ENCODE measurements around the gene GUCY1B1. TPM values are rescaled to one million over a fixed set of nuclear protein-coding genes. Genes with fewer than 3 reads are reported as not detected.
"Not testable (repeated sequence)": the region's sequence is repeated elsewhere in the genome, so short reads cannot be mapped to it uniquely, and the experiment has no call there.

GUCY1B1 gene
- total RNA-seq, 1 donor from 2014 or later = 0.37 TPM

DNA sequence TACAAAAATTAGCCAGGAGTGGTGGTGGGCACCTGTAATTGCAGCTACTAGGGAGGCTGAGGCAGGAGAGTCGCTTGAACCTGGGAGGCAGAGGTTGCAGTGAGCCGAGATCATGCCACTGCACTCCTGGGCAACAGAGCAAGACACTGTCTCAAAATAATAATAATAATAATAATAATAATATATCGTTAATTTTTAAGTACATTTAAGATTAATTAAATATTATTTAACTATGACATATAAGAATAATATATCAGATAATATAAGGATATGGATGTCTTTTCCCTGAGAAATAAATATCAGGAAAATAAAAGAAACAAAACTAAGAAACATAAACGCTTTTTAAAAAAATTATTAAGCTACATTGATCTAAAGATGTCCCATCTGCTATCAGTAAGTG is 38.8 kb downstream of the GUCY1B1 start:
- H3K36me3 Mint-ChIP-seq (ENCODE audit: low read depth); DNase-seq; H3K9me3 Mint-ChIP-seq; H3K4me3 Mint-ChIP-seq; H3K27ac Mint-ChIP-seq; H3K27me3 Mint-ChIP-seq; H3K4me1 Mint-ChIP-seq; intact Hi-C loops (cut with micrococcal nuclease): not testable (repeated sequence)

DNA sequence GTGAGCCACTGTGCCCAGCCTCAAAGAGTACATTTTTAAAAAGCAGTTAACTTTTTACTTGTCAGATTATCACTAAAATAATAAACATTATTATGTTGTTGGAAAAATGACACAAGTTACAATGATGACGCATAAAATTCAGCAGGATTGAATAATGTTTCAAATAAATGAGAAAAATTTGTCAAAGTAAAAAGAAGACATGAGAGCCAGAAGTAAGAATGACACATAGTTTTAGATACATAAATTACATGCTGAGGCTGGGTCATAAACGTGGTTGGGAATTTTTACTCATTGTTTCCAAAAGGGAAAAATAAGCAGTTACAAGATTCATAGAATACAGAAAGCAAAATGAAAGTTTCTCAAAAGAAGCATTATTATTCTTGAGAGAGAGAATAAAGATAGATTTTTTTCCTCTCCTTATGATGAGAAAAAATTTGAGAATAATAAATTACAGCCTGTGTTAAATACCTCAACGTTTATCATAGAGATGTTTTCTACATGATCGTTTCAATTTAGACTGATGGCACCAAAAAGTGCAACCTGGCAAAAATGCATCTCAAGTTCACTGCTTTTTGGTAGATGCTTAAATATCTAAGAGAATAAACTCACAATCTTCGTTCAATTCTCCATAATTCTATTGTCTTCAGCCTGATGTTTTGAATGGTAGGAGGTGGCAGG is 40.4 kb downstream of the GUCY1B1 start:
- Mint-ChIP-seq H3K27me3 (no peaks in the 10 kb centered on the region), H3K36me3 (ENCODE audit: low read depth) (no peaks in the 10 kb centered on the region), H3K4me3 (no peak overlapping the region), H3K9me3 (no peaks in the 10 kb centered on the region), H3K4me1 (no peaks in the 10 kb centered on the region), H3K27ac (no peak overlapping the region)
- intact Hi-C loops (cut with micrococcal nuclease) = no loop called here
- no peak for DNase-seq

DNA sequence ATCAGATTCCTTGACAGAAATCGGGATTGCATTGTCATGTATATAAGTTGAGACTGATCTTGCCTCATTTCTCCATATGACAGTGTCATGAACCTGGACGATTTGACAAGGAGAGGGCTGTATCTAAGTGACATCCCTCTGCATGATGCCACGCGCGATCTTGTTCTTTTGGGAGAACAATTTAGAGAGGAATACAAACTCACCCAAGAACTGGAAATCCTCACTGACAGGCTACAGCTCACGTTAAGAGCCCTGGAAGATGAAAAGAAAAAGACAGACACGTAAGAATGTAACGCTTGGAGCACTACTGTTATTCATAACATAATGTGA is 40.9 kb downstream of the GUCY1B1 start:
- no peaks in the 10 kb centered on the region for H3K27me3 Mint-ChIP-seq

DNA sequence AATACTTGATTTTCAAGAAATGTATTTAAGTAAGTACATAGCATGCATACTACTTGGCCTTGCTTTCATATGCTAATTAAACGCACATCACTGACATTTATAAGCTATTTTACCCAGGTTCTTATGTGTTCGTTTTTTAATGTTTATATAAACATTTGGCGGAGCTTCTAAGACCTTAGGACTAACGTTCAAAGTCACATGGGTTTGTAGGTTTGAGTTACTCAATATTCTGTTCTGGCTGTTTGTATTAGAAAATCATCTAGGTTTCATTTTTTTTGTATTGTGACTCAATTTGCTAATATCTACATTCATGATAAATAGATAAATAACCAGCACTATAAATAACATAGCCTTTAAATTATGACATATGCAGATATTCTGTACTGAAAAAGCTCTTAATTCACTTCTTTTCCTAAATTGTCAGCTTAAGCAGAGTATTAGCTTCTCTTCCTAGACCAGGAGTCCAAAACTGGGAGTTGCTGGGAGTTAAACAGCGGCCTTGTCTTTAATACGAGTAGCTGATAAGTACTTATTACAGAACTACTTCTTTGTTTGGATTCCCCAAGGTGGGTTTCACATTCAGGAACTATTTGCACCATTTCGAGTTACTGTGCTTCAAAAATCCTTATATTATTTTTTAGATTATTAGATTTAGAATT is 42.0 kb downstream of the GUCY1B1 start:
- intact Hi-C loops (cut with micrococcal nuclease) = no loop called here
- no peaks in the 10 kb centered on the region for H3K36me3 Mint-ChIP-seq (ENCODE audit: low read depth)
- H3K4me3 Mint-ChIP-seq = no peak overlapping the region
- H3K27me3 Mint-ChIP-seq = no peaks in the 10 kb centered on the region
- H3K4me1 Mint-ChIP-seq = no peaks in the 10 kb centered on the region
- H3K9me3 Mint-ChIP-seq = no peaks in the 10 kb centered on the region
- no peak overlapping the region for H3K27ac Mint-ChIP-seq
- DNase-seq = no peak

More for the DNA sequence above, 40.9 kb downstream of the GUCY1B1 start:
- no peak for DNase-seq
- Mint-ChIP-seq H3K27ac (no peak overlapping the region), H3K9me3 (no peaks in the 10 kb centered on the region), H3K4me1 (no peaks in the 10 kb centered on the region), H3K36me3 (ENCODE audit: low read depth) (no peaks in the 10 kb centered on the region), H3K4me3 (no peak overlapping the region)
- intact Hi-C loops (cut with micrococcal nuclease) = no loop called here

DNA sequence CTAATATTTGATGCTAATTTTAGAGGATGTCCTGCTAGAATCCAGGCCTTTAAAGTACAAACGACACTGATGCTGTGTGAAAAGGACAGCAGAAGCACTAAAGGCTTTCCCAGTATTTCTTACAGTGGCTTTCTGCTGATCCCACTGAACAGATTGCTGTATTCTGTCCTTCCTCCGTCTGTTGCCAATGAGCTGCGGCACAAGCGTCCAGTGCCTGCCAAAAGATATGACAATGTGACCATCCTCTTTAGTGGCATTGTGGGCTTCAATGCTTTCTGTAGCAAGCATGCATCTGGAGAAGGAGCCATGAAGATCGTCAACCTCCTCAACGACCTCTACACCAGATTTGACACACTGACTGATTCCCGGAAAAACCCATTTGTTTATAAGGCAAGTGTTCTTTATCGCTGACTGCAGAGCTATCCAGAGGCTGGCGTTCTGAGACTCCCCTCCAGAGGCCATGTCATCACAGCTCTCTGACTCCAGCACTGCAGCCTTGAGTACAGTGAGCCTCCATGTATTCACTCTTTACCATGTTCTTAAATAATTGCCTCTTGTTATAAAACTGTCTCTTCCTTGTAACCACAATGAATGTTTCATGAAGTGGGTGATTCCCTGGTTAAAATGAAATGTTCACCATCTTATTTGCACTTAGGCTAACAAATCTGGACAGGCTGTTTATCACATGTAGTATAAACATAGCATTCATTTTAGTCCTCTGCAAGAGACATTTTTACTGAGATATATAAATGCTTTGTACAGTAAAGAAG is 43.6 kb downstream of the GUCY1B1 start:
- H3K4me3 Mint-ChIP-seq = no peak overlapping the region

DNA sequence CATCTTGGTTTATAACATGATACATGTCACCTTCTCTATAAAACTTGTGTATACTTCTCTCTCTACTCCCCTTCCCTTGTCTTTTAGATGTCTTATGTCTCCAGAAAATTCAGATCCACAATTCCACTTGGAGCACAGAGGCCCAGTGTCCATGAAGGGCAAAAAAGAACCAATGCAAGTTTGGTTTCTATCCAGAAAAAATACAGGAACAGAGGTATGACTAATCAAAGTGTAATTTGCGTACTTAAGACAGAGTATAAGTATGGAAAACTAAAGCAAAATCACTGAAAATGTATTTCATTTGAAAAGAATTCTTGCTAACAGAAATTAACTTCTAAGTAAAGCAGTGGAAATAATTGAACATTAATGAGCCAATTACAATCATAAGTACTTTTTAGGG is 46.2 kb downstream of the GUCY1B1 start:
- H3K36me3 Mint-ChIP-seq (ENCODE audit: low read depth) = no peaks in the 10 kb centered on the region
- no peaks in the 10 kb centered on the region for H3K4me1 Mint-ChIP-seq
- H3K27me3 Mint-ChIP-seq = no peaks in the 10 kb centered on the region
- intact Hi-C loops (cut with micrococcal nuclease) = no loop called here
- no peak for DNase-seq
- no peak overlapping the region for H3K4me3 Mint-ChIP-seq
- no peaks in the 10 kb centered on the region for H3K9me3 Mint-ChIP-seq
- no peak overlapping the region for H3K27ac Mint-ChIP-seq

More for the DNA sequence above, 43.6 kb downstream of the GUCY1B1 start:
- no peaks in the 10 kb centered on the region for H3K27me3 Mint-ChIP-seq
- no peaks in the 10 kb centered on the region for H3K9me3 Mint-ChIP-seq
- DNase-seq = no peak
- no peak overlapping the region for H3K27ac Mint-ChIP-seq
- intact Hi-C loops (cut with micrococcal nuclease) = no loop called here
- H3K4me1 Mint-ChIP-seq = no peaks in the 10 kb centered on the region
- H3K36me3 Mint-ChIP-seq (ENCODE audit: low read depth) = no peaks in the 10 kb centered on the region

DNA sequence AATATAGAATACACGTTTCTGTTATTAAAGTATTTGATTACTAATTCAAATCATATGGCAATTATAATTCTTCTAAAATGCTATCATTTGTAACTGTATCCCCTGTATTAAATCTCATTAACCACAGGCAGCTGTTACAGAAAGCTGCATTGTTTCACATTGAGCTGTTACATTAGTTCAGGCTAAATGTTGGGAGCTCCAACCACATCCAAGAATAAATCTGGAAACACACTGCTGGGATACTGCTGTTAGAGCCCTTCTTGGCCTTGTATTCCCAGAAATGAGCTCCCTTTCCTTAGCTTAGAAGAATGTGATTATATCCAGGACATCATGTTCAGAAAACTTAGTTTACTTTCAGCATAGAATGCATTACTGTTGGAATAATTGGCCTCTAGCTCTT is 48.2 kb downstream of the GUCY1B1 start:
- no peak overlapping the region for H3K27ac Mint-ChIP-seq
- no peak overlapping the region for H3K4me3 Mint-ChIP-seq
- no peaks in the 10 kb centered on the region for H3K36me3 Mint-ChIP-seq (ENCODE audit: low read depth)
- H3K9me3 Mint-ChIP-seq = no peaks in the 10 kb centered on the region
- H3K4me1 Mint-ChIP-seq = no peaks in the 10 kb centered on the region
- intact Hi-C loops (cut with micrococcal nuclease) = no loop called here
- no peak for DNase-seq
- no peaks in the 10 kb centered on the region for H3K27me3 Mint-ChIP-seq

DNA sequence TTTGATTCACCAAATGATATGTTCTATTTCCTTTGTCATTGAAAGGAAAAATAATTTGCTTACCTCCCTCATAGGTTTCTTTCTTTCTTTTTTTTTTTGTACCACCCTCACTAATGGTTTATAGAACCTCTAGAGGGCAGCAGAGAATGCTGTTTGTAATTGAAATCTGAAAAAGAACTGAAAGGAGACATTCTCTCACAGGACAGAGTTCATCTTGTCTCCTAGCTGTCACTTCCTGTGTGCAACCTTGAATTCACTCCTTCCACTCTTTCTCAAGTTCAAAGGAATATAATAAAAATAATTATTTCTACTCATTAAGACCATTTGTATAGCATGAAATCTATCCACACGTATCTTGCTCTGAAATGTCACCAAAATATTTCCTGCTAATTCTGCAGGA is 51.0 kb downstream of the GUCY1B1 start:
- Mint-ChIP-seq H3K4me1 (no peaks in the 10 kb centered on the region), H3K4me3 (no peak overlapping the region), H3K27ac (no peak overlapping the region), H3K9me3 (no peaks in the 10 kb centered on the region), H3K27me3 (peaks cover 2% of the 10 kb centered on the region), H3K36me3 (ENCODE audit: low read depth) (no peaks in the 10 kb centered on the region)
- intact Hi-C loops (cut with micrococcal nuclease) = loop anchor here (1.0 kb wide), 1 partner anchor 143 kb away; the partner anchor contains the start of gene CTSO
- DNase-seq = peak; percentile 71

DNA sequence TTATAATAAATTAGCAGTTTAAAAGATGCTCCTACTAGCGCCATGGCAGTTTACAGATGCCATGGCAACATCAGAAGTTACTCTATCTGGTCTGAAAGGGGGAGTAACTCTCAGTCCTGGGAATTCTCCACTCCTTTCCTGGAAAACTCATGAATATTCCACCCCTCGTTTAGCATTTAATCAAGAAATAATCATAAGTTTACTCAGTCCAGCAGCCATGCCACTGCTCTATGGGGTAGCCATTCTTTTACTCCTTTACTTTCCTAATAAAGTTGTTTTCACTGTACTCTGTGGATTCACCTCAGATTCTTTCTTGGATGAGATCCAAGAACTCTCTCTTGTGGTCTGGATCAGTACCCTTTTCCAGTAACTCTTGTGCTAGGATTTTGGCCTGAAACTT is 52.3 kb downstream of the GUCY1B1 start:
- peaks cover 5% of the 10 kb centered on the region for H3K27me3 Mint-ChIP-seq
- DNase-seq = no peak
- H3K4me3 Mint-ChIP-seq = no peak overlapping the region
- no peaks in the 10 kb centered on the region for H3K4me1 Mint-ChIP-seq
- intact Hi-C loops (cut with micrococcal nuclease) = no loop called here
- H3K9me3 Mint-ChIP-seq = no peaks in the 10 kb centered on the region
- H3K36me3 Mint-ChIP-seq (ENCODE audit: low read depth) = no peaks in the 10 kb centered on the region
- H3K27ac Mint-ChIP-seq = no peak overlapping the region

DNA sequence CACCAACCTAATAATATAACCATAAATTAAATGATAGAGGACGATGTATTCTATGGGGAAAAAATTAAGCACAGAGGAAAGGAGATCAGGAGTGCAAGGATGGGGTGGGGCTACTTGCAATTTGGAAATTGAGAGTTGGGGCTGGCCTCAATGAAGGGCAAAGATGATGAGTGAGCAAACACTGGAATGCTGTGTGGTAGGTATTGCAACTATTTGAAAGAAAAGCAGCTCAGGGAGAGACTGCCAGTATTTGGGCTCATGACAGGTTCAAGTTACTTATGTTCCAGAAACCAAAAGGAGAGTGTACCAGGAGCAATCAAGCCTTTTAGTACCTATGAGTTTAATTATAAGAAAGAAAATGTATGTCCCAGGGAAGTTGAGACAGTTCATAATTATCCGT is 59.8 kb downstream of the GUCY1B1 start:
- Mint-ChIP-seq H3K4me3 (no peak overlapping the region), H3K4me1 (no peaks in the 10 kb centered on the region), H3K27ac (no peak overlapping the region), H3K36me3 (ENCODE audit: low read depth) (no peaks in the 10 kb centered on the region), H3K27me3 (peaks cover 5% of the 10 kb centered on the region), H3K9me3 (no peaks in the 10 kb centered on the region)
- DNase-seq = no peak
- intact Hi-C loops (cut with micrococcal nuclease) = no loop called here

DNA sequence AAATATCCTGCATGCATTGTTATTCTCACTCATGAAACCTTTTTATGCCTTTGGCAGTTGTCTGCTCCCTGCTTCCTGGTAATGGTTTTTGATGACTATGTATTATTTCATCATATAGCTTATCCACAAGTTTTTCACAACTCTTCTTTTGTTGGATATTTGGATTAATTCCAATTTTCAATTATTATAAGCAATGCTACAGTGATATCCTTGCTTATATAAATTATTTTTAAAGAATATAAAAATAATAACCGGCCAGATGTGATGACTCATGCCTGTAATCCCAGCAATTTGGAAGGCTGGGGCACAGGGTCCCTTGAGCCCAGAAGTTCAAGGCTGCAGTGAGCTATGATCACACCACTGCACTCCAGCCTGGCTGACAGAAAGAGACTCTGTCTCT is 60.2 kb downstream of the GUCY1B1 start:
- Mint-ChIP-seq H3K4me1 (no peaks in the 10 kb centered on the region), H3K27ac (no peak overlapping the region), H3K27me3 (peaks cover 4% of the 10 kb centered on the region), H3K9me3 (no peaks in the 10 kb centered on the region), H3K36me3 (ENCODE audit: low read depth) (no peaks in the 10 kb centered on the region), H3K4me3 (no peak overlapping the region)
- DNase-seq = no peak
- intact Hi-C loops (cut with micrococcal nuclease) = no loop called here

DNA sequence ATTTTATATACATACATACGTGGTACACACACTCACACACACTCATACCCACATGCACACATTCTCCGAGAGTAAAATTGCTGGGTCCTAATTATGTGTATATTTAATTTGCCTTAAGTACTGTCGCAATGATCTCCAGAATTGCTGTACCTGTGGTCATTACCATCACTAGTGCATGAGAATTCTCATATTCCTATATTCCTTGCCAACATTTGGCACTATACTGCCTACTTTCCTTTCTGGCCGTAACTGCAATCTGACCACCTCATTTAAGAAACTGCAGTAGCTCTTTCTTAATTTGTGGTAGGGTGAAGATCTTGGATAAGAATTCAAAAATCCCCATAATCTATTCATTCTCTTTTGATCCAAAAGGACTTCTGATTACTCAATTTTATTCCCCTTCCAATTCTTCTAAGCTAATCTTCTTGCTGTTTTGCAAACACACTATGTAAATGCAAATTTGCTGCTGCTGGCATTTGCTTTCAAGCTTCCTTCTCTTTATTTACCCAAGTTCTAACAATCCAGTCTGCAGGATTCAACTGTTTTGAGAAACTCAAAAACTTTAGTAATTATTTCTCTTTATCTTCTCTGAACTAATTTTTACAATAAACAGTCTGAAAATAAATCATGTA is 62.2 kb downstream of the GUCY1B1 start:
- Mint-ChIP-seq H3K27me3 (no peaks in the 10 kb centered on the region), H3K4me1 (no peaks in the 10 kb centered on the region), H3K27ac (no peak overlapping the region), H3K4me3 (no peak overlapping the region), H3K36me3 (ENCODE audit: low read depth) (no peaks in the 10 kb centered on the region), H3K9me3 (no peaks in the 10 kb centered on the region)
- DNase-seq = no peak
- intact Hi-C loops (cut with micrococcal nuclease) = no loop called here

DNA sequence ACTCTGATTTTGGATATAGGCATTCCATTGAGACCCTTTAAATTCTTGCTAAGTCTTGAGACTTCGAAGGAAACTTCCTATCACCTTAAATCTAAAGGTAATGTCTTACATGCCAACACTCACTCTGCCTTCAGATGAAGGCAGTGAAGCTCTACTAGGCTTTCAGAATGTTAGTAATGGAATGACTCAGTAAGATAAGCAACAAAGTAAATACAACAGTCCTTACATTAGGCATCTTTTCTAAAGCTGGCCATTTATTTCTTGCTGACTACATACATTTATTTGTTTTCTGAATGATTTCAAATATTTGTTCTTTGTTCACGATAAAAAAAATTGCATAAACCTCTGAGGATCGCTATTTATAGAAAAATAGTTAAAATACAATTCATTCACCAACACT is 63.8 kb downstream of the GUCY1B1 start:
- H3K4me3 Mint-ChIP-seq = no peak overlapping the region
- intact Hi-C loops (cut with micrococcal nuclease) = no loop called here
- H3K9me3 Mint-ChIP-seq = no peaks in the 10 kb centered on the region
- H3K4me1 Mint-ChIP-seq = no peaks in the 10 kb centered on the region
- no peaks in the 10 kb centered on the region for H3K36me3 Mint-ChIP-seq (ENCODE audit: low read depth)
- no peaks in the 10 kb centered on the region for H3K27me3 Mint-ChIP-seq
- DNase-seq = no peak
- no peak overlapping the region for H3K27ac Mint-ChIP-seq

DNA sequence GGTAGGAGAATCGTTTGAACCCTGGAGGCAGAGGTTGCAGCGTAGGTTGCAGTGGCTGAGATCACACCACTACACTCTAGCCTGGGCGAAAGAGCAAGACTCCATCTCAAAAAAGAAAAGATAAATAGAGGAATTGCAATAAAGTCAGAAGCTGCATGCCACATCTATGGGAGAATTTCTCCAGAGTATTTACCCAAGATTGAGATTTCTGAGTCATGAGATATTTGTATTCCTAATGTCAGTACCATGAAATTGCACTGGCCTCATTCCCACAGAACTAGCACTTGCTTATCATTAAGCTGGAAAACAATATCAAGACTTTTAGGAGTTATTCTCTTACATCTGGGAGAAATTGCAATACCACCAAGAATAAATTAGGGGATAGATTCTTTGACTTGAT is 69.8 kb downstream of the GUCY1B1 start:
- Mint-ChIP-seq H3K9me3 (no peaks in the 10 kb centered on the region), H3K36me3 (ENCODE audit: low read depth) (no peaks in the 10 kb centered on the region), H3K4me3 (no peak overlapping the region), H3K4me1 (no peaks in the 10 kb centered on the region), H3K27ac (no peak overlapping the region), H3K27me3 (no peaks in the 10 kb centered on the region)
- intact Hi-C loops (cut with micrococcal nuclease) = no loop called here
- no peak for DNase-seq

All from activated CD4-positive, alpha-beta T cell treated with anti-CD3 and anti-CD28 coated beads, Interleukin-2, amount 10 ng/mL, durations not matched to agents 24 days and 14 days (primary cell).